Activated naive CD8-positive, alpha-beta T cell treated with anti-CD3 and anti-CD28 coated beads for 36 hours (primary cell): Measurements from ENCODE around the gene DUSP6. TPM values are rescaled to one million over a fixed set of nuclear protein-coding genes. Genes with fewer than 3 reads are reported as not detected.
A peak's percentile ranks its signal among the peaks of the same experiment; 100 is the strongest.

ENCODE experiments used
- DNase-seq: peaks from one replicate; pipeline ENCODE4 v3.0.0; 2021
- H3K27ac Mint-ChIP-seq: one replicate; pipeline ENCODE4 v1.8.0; 2022; ENCODE audit warnings: mild to moderate bottlenecking, moderate library complexity, mixed read lengths
- H3K27me3 Mint-ChIP-seq: one replicate; pipeline ENCODE4 v1.8.0; 2022; ENCODE audit warnings: mild to moderate bottlenecking, mixed read lengths
- H3K36me3 Mint-ChIP-seq: one replicate; pipeline ENCODE4 v1.8.0; 2021; ENCODE audit warnings: mild to moderate bottlenecking, mixed read lengths
- H3K4me1 Mint-ChIP-seq: one replicate; pipeline ENCODE4 v1.8.0; 2021; ENCODE audit warnings: mixed read lengths
- H3K4me3 Mint-ChIP-seq: one replicate; pipeline ENCODE4 v1.8.0; 2022; ENCODE audit warnings: mild to moderate bottlenecking, moderate library complexity, mixed read lengths
- H3K9me3 Mint-ChIP-seq: one replicate; pipeline ENCODE4 v1.8.0; 2022; ENCODE audit warnings: mixed read lengths
- total RNA-seq, 2 experiments: library from RNA; stranded (reverse); gene quantifications; one replicate each; pipeline ENCODE4 v1.2.3, GENCODE V29; 2021

The DUSP6 gene
- total RNA-seq, 2 experiments from 2014 or later = 15.3 to 15.6 TPM

DNA sequence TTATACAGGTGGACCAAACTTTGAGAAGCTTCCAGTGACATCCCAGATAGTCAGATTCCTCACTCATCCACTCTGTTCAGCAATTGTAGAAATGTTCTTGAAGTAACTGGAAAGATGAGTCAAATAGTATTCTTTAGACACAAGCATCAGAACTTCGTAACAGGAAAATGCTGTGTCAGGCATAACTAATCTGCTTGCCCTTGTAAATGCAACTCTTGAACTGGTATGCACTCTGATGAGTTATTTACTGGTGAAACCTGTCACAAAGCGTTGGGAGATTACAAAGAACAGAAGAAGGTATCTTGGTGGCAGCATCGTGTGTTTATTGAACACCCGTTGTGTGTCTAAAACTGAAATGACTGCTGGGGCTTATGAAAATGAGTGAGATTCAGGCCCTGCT lies 10.8 kb upstream of the DUSP6 start:
- Mint-ChIP-seq H3K4me3 (no peak overlapping the region), H3K4me1 (no peaks in the 10 kb centered on the region)
- DNase-seq = no peak

DNA sequence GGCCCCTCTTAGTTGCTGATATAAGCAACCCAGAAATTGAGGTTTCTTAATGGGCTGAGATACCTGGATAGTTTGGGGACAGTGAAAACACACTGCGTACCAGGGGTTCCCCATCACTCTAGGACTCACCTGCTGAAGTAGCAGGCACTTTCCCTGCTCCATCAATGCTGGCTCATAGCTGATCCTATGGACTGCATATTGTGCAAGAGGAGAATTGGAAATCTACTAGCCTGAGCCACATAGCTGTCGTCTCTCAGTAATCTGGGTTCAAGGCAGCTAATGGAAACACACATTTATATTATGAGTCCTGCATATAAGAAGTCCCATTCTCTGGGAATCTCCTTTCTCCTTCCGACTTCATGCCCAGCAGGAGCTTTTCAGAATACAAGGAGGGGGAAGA lies 7.3 kb upstream of the DUSP6 start:
- no peak for DNase-seq
- peaks cover 15% of the 10 kb centered on the region for H3K27me3 Mint-ChIP-seq
- H3K4me1 Mint-ChIP-seq = peaks cover 12% of the 10 kb centered on the region
- no peak overlapping the region for H3K27ac Mint-ChIP-seq
- H3K4me3 Mint-ChIP-seq = no peak overlapping the region
- H3K36me3 Mint-ChIP-seq = no peaks in the 10 kb centered on the region
- no peaks in the 10 kb centered on the region for H3K9me3 Mint-ChIP-seq

More for the DNA sequence above, 10.8 kb upstream of the DUSP6 start:
- Mint-ChIP-seq H3K9me3 (no peaks in the 10 kb centered on the region), H3K36me3 (no peaks in the 10 kb centered on the region), H3K27ac (no peak overlapping the region), H3K27me3 (peaks cover 4% of the 10 kb centered on the region)

DNA sequence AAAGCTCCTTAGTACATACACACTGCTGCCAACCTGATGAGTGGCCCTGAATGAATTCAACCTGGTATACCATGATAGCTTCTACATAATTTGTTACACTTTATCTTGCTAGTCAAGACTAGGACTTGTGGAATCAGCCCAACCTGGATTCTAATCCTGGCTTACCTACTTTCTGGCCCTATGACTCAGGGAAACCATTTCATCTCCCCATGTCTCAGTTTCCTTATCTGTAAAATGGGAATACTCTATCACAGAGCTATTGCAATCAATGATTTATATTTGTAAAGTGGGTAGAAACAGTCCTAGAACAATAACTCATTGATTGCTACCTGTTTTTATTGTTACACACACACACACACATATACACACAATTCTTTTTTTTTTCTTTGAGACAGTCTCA lies 6.5 kb upstream of the DUSP6 start:
- H3K27me3 Mint-ChIP-seq = peaks cover 15% of the 10 kb centered on the region
- no peak overlapping the region for H3K27ac Mint-ChIP-seq
- H3K36me3 Mint-ChIP-seq = no peaks in the 10 kb centered on the region

DNA sequence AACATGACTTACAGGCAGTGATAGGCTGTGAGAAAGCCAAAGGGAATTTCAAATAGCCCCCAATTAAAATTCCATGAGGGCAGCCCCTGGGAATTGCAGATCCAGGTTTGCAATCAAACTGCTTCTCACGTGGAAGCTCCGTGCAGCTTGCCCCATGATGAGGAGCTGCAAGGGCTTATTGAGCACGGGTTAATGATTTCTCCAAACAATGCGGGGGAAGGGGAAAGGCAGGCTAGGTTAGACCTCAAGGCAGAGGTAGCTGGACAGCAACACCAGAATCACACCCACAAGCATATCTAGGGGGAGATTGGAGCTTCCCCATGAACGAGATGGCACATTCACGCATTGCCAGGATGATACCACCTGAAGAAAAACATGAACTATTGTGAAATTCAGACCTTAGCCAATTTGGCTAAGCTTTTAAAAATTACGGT lies 5.0 kb upstream of the DUSP6 start:
- Mint-ChIP-seq H3K4me1 (peaks cover 21% of the 10 kb centered on the region), H3K27ac (no peak overlapping the region), H3K9me3 (no peaks in the 10 kb centered on the region), H3K27me3 (peaks cover 15% of the 10 kb centered on the region), H3K36me3 (no peaks in the 10 kb centered on the region), H3K4me3 (no peak overlapping the region)
- DNase-seq = no peak

More for the DNA sequence above, 6.5 kb upstream of the DUSP6 start:
- Mint-ChIP-seq H3K4me1 (peaks cover 16% of the 10 kb centered on the region), H3K4me3 (no peak overlapping the region), H3K9me3 (no peaks in the 10 kb centered on the region)
- DNase-seq = no peak

DNA sequence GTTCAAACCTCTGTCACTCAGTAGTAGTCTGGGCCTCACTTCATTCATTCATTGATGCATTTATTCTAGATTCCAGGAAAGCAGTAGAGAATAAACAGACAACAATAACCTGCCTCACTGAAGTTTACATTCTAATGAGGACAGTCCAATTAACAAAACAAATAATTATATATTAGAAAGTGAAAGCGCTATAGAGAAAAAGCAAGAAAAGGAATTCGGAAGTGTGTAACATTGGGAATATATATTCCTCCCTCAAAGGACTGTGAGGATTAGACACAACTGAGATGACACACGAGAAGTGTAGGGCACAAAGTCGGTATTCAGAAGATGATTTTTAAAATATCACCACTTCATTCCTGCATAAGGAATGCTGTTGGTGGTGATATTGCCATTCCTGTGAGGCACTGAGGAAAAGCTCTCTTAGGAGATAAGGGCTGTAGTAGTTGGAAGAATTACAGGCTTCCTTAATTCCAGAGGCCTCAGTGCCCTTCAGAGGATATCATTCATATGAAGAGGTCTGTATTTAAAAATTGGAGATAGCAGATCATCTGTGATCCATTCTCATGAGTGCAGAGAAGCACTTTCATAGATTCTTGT lies 3.9 kb upstream of the DUSP6 start:
- H3K9me3 Mint-ChIP-seq = no peaks in the 10 kb centered on the region
- no peak overlapping the region for H3K4me3 Mint-ChIP-seq
- no peak overlapping the region for H3K27ac Mint-ChIP-seq
- peaks cover 15% of the 10 kb centered on the region for H3K27me3 Mint-ChIP-seq
- DNase-seq = no peak
- peaks cover 26% of the 10 kb centered on the region for H3K4me1 Mint-ChIP-seq
- no peaks in the 10 kb centered on the region for H3K36me3 Mint-ChIP-seq

DNA sequence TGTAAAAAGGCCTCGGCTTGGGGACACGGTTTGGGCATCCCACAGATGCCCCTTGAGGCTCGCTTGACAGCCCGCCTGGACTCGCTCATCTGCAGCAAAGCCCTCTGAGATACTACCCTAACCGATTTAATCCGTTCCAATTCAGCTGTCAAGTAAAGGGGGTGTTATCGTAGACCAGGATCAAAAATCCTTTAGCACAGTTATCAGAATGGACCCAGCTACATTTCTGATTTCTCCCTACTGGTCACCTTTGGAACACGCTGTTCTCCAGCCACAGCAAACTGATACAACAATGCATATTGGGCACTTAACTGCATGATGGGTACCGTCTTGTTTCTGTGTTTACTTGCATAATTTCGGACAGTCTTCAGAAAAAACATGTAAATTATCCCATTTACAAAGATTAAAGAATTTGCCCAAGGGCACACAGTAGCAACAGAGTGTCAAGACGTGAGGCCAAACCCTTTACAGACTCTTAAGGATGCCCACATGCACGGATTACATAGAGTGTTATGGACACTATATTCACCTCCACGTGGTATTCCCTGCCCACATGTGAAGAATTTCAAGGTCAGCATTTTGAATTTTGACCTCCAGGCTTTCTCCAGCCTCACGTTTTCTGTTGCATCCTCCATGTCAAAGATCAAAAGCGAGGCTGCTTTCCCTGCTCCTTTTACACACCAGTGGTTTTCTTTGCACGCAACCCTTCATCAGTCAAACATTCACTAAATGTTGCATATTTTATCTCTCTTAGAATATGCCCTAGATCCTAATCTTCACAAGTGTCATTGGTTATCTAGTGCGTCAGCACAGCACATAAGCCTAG lies 3.2 kb upstream of the DUSP6 start:
- Mint-ChIP-seq H3K27me3 (peaks cover 18% of the 10 kb centered on the region), H3K9me3 (no peaks in the 10 kb centered on the region), H3K27ac (no peak overlapping the region), H3K4me3 (peak overlapping the region; percentile 89), H3K36me3 (peaks cover 3% of the 10 kb centered on the region), H3K4me1 (peaks cover 30% of the 10 kb centered on the region)
- no peak for DNase-seq

DNA sequence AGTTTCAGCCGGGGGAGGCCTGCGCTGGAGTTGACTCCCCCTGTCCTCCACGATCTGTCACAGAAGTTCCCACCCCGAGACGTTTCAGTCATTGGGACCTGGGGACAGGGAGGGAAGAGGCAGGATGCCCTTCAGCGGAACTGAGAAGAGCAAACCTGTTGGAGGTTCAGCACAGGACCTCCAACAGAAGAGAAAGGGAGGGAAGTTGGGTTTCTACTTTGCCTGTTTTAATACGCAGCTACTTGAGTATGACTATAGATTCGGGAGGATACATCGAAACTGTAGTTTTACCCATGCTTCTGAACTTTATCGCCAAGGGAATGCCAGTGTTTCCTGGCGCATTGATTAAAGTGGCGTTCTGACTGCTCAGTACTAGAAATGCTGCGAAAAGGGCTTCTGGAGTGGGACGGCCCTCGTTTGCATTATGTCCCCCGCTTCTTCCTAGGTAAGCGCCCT lies 2.3 kb upstream of the DUSP6 start:
- no peak for DNase-seq
- peak overlapping the region; percentile 89 for H3K4me3 Mint-ChIP-seq
- H3K36me3 Mint-ChIP-seq = peaks cover 10% of the 10 kb centered on the region
- H3K27ac Mint-ChIP-seq = peak overlapping the region; percentile 90
- peaks cover 36% of the 10 kb centered on the region for H3K4me1 Mint-ChIP-seq
- H3K27me3 Mint-ChIP-seq = peaks cover 22% of the 10 kb centered on the region
- H3K9me3 Mint-ChIP-seq = no peaks in the 10 kb centered on the region

DNA sequence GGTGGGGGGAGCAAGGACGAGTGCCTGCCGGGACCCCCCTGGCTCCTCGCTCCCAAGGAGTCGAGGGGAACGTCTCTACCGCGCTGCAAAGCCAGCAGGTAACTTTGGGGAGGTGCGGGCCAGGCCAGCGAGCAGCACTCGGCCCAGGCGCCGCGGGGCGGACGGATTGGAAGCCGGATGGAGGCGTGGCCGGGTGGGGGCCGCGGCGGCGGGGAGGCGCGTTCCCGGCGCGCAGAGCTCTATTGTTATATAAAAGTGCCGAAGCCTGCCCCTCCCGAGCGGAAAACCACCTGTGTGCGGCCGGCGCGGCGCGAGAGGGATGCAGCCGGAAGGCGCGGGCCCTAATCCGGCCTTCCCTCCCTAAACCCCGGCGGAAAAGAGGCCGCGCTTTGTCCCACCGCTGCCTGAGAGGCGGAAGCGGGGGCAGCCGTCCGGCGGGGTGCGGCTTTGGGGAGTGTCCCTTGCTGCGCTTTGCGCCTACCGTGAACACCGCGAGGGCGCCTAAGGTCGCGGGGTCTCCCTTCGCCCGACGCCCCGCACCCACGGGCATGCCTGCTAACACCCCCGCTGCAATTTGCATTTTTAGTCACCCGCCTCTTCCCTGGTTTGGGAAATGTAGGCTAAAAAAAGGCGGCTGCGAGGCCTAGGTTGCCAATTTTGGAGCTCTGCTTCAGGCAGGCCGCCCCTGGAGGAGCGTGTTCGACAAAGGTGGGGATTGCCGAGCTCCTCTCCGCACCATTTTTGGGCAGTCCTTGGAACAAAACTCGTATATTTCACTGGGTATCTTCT lies 1.7 kb upstream of the DUSP6 start:
- Mint-ChIP-seq H3K27me3 (peaks cover 22% of the 10 kb centered on the region), H3K4me1 (peaks cover 41% of the 10 kb centered on the region), H3K4me3 (peak overlapping the region; percentile 89), H3K36me3 (peaks cover 15% of the 10 kb centered on the region), H3K27ac (peak overlapping the region; percentile 90), H3K9me3 (no peaks in the 10 kb centered on the region)
- DNase-seq = peak; percentile 77

DNA sequence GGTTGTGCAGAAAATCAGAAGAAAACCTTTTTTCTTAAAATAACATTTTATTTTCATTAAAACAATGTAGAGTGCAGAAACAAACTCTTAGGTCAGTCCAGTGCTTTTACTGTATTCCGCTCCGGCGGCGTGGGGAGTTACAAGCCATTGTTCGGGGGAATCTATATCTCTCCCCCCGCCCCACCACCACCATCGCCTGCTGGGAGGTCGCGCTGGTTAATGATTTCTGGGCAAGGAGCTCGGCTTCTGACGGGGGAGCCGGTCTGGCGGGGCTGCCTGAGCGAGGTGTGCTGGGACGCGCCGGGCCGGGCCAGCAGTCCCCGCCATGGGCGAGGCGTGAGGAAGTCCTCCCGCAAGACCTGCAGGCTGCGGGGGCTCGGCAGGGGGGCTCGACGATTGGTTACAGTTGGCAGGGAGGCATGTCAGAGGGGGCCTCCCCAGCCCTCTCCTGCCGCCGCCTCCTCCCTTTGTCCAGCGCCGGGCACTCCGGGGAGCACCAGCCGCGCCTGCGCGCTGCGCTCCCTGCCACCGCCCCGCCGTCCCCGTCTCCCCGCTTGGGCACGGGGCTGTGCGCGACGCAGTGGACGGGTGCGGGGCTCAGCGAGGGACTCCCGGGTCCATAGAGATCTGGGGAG lies 1.0 kb upstream of the DUSP6 start:
- DNase-seq = peak; percentile 56
- Mint-ChIP-seq H3K4me1 (peaks cover 48% of the 10 kb centered on the region), H3K27ac (peak overlapping the region; percentile 76), H3K27me3 (peaks cover 26% of the 10 kb centered on the region), H3K4me3 (peak overlapping the region; percentile 89), H3K9me3 (no peaks in the 10 kb centered on the region), H3K36me3 (peaks cover 20% of the 10 kb centered on the region)

DNA sequence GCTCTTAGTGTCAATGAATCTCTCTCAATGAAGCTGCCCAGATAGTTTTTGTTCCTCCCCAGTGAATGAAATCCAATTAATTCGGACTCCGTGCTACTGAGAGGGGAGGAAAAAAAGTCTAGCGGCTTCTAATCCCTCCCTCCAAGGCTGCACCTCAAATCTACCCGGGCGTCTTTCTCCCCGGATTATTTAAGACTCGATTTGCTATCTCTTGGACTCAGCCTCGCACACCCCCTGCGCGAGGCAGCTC lies 134 bp downstream of the DUSP6 start:
- H3K27me3 Mint-ChIP-seq = peaks cover 28% of the 10 kb centered on the region
- H3K4me3 Mint-ChIP-seq = peak overlapping the region; percentile 89
- H3K4me1 Mint-ChIP-seq = peaks cover 53% of the 10 kb centered on the region
- H3K9me3 Mint-ChIP-seq = no peaks in the 10 kb centered on the region
- no peak for DNase-seq
- H3K36me3 Mint-ChIP-seq = peaks cover 30% of the 10 kb centered on the region
- H3K27ac Mint-ChIP-seq = peak overlapping the region; percentile 91

DNA sequence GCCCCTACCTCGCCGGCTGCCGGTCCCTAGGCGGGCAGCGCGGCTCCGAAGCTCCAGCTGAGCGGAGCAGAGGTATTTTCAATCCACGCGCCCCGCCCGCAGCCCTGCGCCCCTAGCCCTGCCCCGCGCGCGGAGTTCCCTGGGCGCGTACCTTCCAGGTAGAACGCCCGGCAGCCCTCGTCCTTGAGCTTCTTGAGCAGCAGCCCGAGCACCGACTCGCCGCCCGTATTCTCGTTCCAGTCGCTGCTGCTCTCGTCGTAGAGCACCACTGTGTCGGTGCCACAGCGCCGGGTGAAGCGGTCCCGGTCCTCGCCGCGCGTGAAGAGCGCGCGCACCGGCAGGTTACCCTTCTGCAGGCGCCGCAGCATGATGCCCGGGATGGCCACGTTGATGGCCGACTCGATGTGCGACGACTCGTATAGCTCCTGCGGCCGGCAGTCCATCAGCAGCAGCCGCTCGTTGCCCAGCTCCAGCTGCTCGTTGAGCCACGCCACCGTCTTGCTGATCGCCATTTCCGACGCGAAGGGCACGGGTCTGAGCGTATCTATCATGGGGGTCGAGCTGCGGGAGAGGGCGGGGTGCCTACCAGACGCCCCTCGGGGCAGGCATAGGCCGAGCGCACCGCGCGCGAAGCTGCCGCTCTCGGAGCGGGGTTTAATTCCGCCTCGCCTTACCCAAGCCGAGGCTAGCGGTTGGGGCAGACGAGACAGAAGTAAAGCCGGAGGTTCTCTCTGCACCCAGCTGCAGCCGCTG lies 636 bp downstream of the DUSP6 start:
- no peaks in the 10 kb centered on the region for H3K9me3 Mint-ChIP-seq
- H3K4me1 Mint-ChIP-seq = peaks cover 58% of the 10 kb centered on the region
- H3K4me3 Mint-ChIP-seq = peak overlapping the region; percentile 89
- peak overlapping the region; percentile 91 for H3K27ac Mint-ChIP-seq
- peaks cover 30% of the 10 kb centered on the region for H3K36me3 Mint-ChIP-seq
- peak; percentile 44 for DNase-seq
- H3K27me3 Mint-ChIP-seq = peaks cover 30% of the 10 kb centered on the region

DNA sequence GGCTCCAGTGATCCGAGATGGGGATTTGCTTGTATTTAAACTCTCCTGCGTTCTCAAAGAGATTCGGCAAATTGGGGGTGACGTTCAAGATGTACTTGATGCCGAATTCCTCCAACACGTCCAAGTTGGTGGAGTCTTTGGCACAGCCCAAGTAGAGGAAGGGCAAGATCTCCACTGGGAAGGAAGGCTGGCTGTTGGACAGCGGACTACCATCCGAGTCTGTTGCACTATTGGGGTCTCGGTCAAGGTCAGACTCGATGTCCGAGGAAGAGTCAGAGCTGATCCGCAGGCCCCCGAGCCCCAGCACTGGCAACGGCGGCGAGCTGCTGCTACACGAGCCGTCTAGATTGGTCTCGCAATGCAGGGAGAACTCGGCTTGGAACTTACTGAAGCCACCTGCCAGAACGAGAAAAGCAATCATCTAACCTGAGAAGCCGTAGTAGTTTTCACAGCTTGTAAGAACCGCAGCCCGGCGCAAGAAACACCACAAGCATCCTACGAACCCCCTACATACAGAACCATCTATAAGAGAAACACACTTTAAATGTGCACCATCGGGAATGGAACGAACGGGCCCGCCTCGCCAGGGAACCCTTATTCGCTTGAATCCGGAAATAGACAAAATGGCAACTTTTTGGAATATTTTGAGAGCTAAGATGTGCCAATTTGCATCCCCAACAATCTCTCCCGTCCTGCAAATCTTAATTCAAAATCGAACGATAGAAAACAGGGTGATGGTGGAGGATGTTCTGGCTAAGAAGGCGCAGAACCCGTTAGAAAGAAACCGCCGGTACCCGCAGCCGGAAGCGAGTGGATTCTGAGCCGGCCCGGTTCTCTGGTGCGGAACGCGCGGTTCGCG lies 1.4 kb downstream of the DUSP6 start:
- peak; percentile 9 for DNase-seq
- Mint-ChIP-seq H3K27ac (peak overlapping the region; percentile 68), H3K36me3 (peaks cover 30% of the 10 kb centered on the region), H3K4me3 (peak overlapping the region; percentile 89), H3K4me1 (peaks cover 66% of the 10 kb centered on the region), H3K9me3 (no peaks in the 10 kb centered on the region), H3K27me3 (peaks cover 30% of the 10 kb centered on the region)

DNA sequence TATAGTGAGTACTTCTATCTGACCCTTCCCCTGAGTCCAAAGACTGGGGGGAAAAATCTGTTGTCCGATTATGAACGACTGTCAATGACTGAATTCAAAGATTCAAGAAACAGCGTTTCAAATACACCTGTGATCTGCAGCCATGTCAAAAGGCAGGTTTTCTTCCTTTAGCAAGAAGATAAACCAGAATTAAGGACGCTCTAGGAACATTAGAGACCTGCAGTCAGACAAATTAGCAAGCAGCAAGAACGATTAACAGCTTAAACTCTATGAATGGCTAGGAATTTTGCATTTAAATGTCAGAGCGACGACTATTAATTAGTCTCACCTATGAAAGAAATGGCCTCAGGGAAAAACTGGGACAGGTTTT lies 2.1 kb downstream of the DUSP6 start:
- Mint-ChIP-seq H3K9me3 (no peaks in the 10 kb centered on the region), H3K4me1 (peaks cover 65% of the 10 kb centered on the region), H3K36me3 (peaks cover 30% of the 10 kb centered on the region), H3K27ac (no peak overlapping the region), H3K4me3 (peak overlapping the region; percentile 89), H3K27me3 (peaks cover 29% of the 10 kb centered on the region)
- DNase-seq = no peak

DNA sequence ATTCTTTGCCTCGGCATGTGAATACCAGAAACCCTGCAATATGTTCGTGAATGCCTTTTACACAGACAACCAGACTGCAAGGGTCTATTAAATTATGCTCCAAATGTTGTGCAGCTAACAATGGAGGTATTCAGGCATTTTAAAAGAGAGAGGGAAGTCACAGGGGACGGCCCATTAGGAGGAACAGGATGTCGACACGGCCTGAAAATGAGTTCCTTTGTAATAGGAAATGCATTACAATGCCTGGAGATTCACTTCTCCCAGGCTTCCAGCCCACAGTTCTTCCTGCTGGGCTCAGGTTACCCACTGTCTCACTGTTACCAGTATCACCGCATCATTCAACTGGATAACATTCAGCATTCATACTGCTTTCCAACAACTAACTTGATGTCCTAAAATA lies 2.5 kb downstream of the DUSP6 start:
- peaks cover 30% of the 10 kb centered on the region for H3K36me3 Mint-ChIP-seq
- peak overlapping the region; percentile 89 for H3K4me3 Mint-ChIP-seq
- peaks cover 62% of the 10 kb centered on the region for H3K4me1 Mint-ChIP-seq
- no peak for DNase-seq
- H3K27me3 Mint-ChIP-seq = peaks cover 30% of the 10 kb centered on the region
- no peaks in the 10 kb centered on the region for H3K9me3 Mint-ChIP-seq
- H3K27ac Mint-ChIP-seq = no peak overlapping the region
